BE2C (cell line): ENCODE measurements around the gene BRINP2.
"Not testable (repeated sequence)": the region's sequence is repeated elsewhere in the genome, so short reads cannot be mapped to it uniquely, and the experiment has no call there.

Source experiments
- DNase-seq: peaks from one replicate; pipeline ENCODE4 v3.0.0-alpha.2; 2020
- H3K27me3 ChIP-seq: fragments of 250-450 bp; sonication (Bioruptor Pico); 2 replicates; pipeline ENCODE4 v1.5.1; 2020; ENCODE audit warnings: mild to moderate bottlenecking
- H3K36me3 ChIP-seq: fragments of 250-450 bp; sonication (Bioruptor Pico); 2 replicates; pipeline ENCODE4 v1.5.1; 2020; ENCODE audit warnings: mild to moderate bottlenecking
- H3K4me1 ChIP-seq: fragments of 250-450 bp; sonication (Bioruptor Pico); 2 replicates; pipeline ENCODE4 v1.5.1; 2020
- H3K4me3 ChIP-seq: 2 replicates; pipeline ENCODE4 v1.5.1; 2011; ENCODE audit warnings: low read depth, low read length
- H3K9me3 ChIP-seq: fragments of 250-450 bp; sonication (Bioruptor Pico); 2 replicates; pipeline ENCODE4 v1.5.1; 2020
- TF ChIP-seq, protein P1 (sequence below): IDR thresholded peaks from 2 replicates; pipeline ENCODE4 v1.5.1; 2012; ENCODE audit warnings: mild to moderate bottlenecking, low read depth, low read length

BRINP2 gene

DNA sequence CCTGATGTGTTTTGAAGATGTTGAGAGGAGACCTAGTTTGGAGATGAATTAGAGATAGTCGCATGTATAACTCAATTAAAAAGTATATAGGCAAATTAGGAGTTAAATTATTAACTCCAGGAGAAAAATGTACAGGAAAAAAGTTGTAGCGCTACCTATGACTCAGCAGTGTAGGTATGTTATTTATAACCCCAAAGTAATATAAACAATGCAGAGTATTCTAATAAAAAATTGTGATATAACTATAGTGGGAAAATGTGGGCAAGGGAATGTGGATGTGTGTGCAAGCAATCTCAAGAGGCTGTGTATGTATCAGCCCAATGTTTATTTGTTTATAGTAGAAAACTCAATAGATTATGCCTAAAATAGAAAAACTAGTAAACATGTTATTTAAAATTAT lies 144.5 kb downstream of the BRINP2 start:
- Histone ChIP-seq H3K36me3 (no peaks in the 10 kb centered on the region), H3K9me3 (no peaks in the 10 kb centered on the region; the same call in 1 of the 2 replicates), H3K4me3 (no peak overlapping the region), H3K27me3 (no peaks in the 10 kb centered on the region), H3K4me1 (no peaks in the 10 kb centered on the region)
- DNase-seq, result no peak
- TF ChIP-seq, protein P1, sequence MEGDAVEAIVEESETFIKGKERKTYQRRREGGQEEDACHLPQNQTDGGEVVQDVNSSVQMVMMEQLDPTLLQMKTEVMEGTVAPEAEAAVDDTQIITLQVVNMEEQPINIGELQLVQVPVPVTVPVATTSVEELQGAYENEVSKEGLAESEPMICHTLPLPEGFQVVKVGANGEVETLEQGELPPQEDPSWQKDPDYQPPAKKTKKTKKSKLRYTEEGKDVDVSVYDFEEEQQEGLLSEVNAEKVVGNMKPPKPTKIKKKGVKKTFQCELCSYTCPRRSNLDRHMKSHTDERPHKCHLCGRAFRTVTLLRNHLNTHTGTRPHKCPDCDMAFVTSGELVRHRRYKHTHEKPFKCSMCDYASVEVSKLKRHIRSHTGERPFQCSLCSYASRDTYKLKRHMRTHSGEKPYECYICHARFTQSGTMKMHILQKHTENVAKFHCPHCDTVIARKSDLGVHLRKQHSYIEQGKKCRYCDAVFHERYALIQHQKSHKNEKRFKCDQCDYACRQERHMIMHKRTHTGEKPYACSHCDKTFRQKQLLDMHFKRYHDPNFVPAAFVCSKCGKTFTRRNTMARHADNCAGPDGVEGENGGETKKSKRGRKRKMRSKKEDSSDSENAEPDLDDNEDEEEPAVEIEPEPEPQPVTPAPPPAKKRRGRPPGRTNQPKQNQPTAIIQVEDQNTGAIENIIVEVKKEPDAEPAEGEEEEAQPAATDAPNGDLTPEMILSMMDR, result no peak

- Histone ChIP-seq H3K4me3 (no peak overlapping the region), H3K9me3 (no peaks in the 10 kb centered on the region; the same call in 1 of the 2 replicates), H3K4me1 (no peaks in the 10 kb centered on the region), H3K36me3 (no peaks in the 10 kb centered on the region), H3K27me3 (no peaks in the 10 kb centered on the region)
- DNase-seq, result no peak
- TF ChIP-seq, protein P1, result no peak
These were observed 145.0 kb downstream of the BRINP2 start for GRCh38 chr1:177315761-177316160.

GRCh38 chr1:177321434-177321833 lies 150.7 kb downstream of the BRINP2 start:
- DNase-seq, H3K36me3 ChIP-seq, H3K27me3 ChIP-seq, H3K9me3 ChIP-seq, H3K4me1 ChIP-seq, H3K4me3 ChIP-seq: not testable (repeated sequence)

DNA sequence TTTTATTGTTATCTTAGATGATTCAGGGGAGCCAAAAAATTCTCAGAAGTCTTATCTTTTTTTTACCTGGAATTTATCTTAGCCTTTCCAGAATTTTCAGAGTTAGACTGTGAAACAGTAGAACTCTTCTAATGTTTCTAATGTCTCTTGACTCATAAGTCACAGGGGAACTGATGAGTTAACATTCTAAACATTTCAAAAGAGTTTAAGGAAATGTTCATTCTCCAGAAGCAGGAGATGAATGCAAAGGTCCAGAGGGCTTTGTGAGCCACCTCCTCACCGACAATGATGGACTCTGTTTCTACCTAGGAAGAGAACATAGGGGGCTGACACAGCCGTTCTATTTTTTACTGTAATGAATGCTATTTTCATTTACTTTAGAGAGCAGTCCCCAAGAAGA lies 157.5 kb downstream of the BRINP2 start:
- no peaks in the 10 kb centered on the region for H3K9me3 ChIP-seq
- DNase-seq, result no peak
- no peaks in the 10 kb centered on the region for H3K36me3 ChIP-seq
- TF ChIP-seq, protein P1, result no peak
- no peak overlapping the region for H3K4me3 ChIP-seq
- H3K27me3 ChIP-seq, result no peaks in the 10 kb centered on the region
- H3K4me1 ChIP-seq, result no peaks in the 10 kb centered on the region

DNA sequence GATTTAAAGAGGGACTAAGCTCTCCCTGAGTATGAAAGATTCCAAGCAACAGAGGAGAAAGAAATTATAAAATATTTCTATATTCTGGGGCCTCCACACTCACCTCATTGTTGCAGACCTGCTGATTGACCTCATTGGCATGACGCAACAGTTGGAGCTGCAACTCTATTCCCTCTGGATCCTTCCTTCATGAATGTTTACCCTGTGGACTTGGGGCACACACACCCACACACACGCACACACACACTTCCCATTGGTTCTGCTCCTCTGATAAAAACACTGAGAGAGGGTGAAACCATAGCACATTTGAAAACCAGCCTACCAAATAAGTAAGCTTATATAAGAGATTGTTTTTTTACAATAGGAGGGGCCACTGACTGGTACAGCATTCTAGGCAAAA lies 159.1 kb downstream of the BRINP2 start:
- H3K36me3 ChIP-seq, result no peaks in the 10 kb centered on the region
- TF ChIP-seq, protein P1, result no peak
- DNase-seq, result no peak
- H3K4me1 ChIP-seq, result no peaks in the 10 kb centered on the region
- H3K4me3 ChIP-seq, result no peak overlapping the region
- no peaks in the 10 kb centered on the region for H3K27me3 ChIP-seq
- no peaks in the 10 kb centered on the region for H3K9me3 ChIP-seq
